Skeletal muscle tissue (tissue), 4 donors: ENCODE measurements around the gene ZSCAN5C. TPM values are rescaled to one million over a fixed set of nuclear protein-coding genes. Genes with fewer than 3 reads are reported as not detected.

Experiments
- H3K27ac ChIP-seq: one replicate; pipeline ENCODE4 v1.7.0; 2013; ENCODE audit warnings: mild to moderate bottlenecking, low read depth, low read length, inconsistent platforms
- H3K27me3 ChIP-seq, 3 donors: one replicate each; pipeline ENCODE4 v1.7.0; 2013; ENCODE audit warnings: low read length in 3 of 3; ENCODE audit not compliant: control insufficient read depth in 3 of 3, insufficient read depth in 3 of 3
- H3K36me3 ChIP-seq, 3 donors: one replicate each; pipeline ENCODE4 v1.7.0; 2013; ENCODE audit warnings: low read length in 3 of 3; ENCODE audit not compliant: control insufficient read depth in 3 of 3, insufficient read depth in 3 of 3
- H3K4me1 ChIP-seq, 3 donors: one replicate each; pipeline ENCODE4 v1.7.0; 2013; ENCODE audit warnings: low read length in 3 of 3, mild to moderate bottlenecking in 3 of 3; ENCODE audit not compliant: control insufficient read depth in 3 of 3, insufficient read depth in 3 of 3
- H3K4me3 ChIP-seq, 3 donors: one replicate each; pipeline ENCODE4 v1.7.0; 2013; ENCODE audit warnings: low read length in 3 of 3
- H3K9ac ChIP-seq, 3 donors: one replicate each; pipeline ENCODE4 v1.7.0; 2013; ENCODE audit warnings: low read length in 3 of 3, mild to moderate bottlenecking in 3 of 3, moderate library complexity in 2 of 3, low read depth in 1 of 3
- H3K9me3 ChIP-seq, 3 donors: one replicate each; pipeline ENCODE4 v1.7.0; 2013; ENCODE audit warnings: low read length in 3 of 3; ENCODE audit not compliant: control insufficient read depth in 3 of 3
- total RNA-seq: library from RNA; depleted of rRNA; stranded (reverse); fragments of >200 nt; gene quantifications from one replicate; pipeline ENCODE4 v1.2.3, GENCODE V29; 2014
- donor health status: Osteomylitis.

ZSCAN5C gene
- total RNA-seq, 1 donor from 2014 or later: not detected

DNA sequence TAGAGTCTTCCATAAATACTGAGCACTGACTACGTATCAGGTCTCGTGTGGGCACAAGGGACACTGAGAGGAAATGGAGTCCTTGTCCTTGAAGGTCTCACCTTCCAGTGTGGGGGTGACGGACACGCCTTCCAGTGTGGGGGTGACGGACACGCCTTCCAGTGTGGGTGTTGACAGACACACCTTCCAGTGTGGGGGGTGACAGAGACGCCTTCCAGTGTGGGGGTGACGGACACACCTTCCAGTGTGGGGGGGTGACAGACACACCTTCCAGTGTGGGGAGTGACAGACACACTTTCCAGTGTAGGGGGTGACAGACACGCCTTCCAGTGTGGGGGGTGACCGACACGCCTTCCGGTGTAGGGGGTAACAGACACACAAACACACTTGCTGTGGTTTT is 56.2 kb downstream of the ZSCAN5C start:
- H3K9me3 ChIP-seq: no peaks in the 10 kb centered on the region
- H3K4me1 ChIP-seq: no peaks in the 10 kb centered on the region
- H3K9ac ChIP-seq: no peak overlapping the region

More for the DNA sequence above, 56.2 kb downstream of the ZSCAN5C start:
- H3K27me3 ChIP-seq: no peaks in the 10 kb centered on the region
- H3K4me3 ChIP-seq: no peak overlapping the region
- no peaks in the 10 kb centered on the region for H3K36me3 ChIP-seq
- H3K27ac ChIP-seq: no peak overlapping the region

Other genes starting within 250 kb of the ZSCAN5C start
- gene NLRP5, start 215.5 kb upstream of the ZSCAN5C start, total RNA-seq: not detected
- gene ZNF787, start 81.0 kb upstream of the ZSCAN5C start, total RNA-seq: 34.4 TPM
- 7.3 TPM for gene ZNF444, start 61.0 kb upstream of the ZSCAN5C start, total RNA-seq
- gene GALP, start 26.3 kb upstream of the ZSCAN5C start, total RNA-seq: not detected
- gene ZSCAN5B, start 4.5 kb upstream of the ZSCAN5C start, total RNA-seq: under 0.01 TPM
- gene EDDM13, start 70.5 kb downstream of the ZSCAN5C start, total RNA-seq: not detected
- 3.1 TPM for gene ZSCAN5A, start 112.6 kb downstream of the ZSCAN5C start, total RNA-seq
- gene ZNF582, start 191.3 kb downstream of the ZSCAN5C start, total RNA-seq: 4.2 TPM
- gene ZNF583, start 202.1 kb downstream of the ZSCAN5C start, total RNA-seq: 8.4 TPM